Activated CD8-positive, alpha-beta memory T cell treated with anti-CD3 and anti-CD28 coated beads, Interleukin-2, amount 50 U/mL, for 24 hours (primary cell): ENCODE data around the gene INAFM2.

Experiments used
- DNase-seq: peaks from one replicate; pipeline ENCODE4 v3.0.0-alpha.2; 2020; ENCODE audit errors: extremely low read depth

INAFM2 gene

GRCh38 chr15:40323239-40323952, at the start of gene INAFM2:
Gene INAFM2, plus strand, starts transcription at chr15:40323692. Its CDS starts 364 bp downstream, at chr15:40324056.
- peak; percentile 69 for DNase-seq

DNA sequence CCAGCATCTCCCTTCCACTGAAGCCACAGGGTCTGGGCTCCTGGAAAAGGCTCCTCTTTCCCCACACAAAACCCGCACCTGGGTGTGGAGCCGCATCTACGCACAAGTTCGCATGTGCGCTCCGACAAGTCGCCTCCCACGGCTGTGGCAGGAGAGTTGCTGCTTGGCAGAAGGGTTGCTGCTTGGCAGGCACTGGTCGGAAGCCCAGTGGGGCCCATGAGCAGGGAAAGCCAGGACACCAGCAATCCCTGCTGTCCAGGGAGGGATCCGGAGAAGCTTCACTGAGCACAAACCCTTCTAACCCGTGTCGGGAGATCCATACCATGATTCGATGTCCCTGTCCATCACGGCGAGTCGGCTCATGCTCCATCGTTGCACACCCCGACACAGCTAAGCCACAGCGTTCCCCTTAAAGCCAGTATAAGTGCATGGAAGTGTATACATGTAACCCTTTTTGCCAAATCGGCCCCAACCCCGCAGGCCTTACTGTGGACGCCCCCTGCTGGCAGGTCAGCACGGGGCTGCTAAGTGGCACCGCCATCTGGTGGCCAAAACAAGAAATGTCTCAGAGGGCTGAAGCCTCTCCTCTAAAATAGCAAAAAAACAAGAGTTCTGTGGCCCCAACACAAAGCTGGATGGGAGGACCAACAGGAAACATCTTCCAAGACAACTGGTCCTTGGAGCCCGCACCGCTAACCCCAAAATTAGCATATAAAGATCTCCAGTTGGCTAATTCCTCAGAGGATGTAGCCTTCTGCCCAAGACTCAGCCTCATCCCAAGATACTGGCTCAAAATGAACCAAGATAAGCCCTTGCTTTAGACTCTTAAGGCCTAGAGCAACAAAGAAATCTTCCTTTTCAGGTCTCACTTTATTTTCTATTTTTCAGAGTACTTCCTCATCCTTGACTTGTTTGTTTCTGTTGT, 48.9 kb upstream of the INAFM2 start:
- peak; percentile 72 for DNase-seq

DNA sequence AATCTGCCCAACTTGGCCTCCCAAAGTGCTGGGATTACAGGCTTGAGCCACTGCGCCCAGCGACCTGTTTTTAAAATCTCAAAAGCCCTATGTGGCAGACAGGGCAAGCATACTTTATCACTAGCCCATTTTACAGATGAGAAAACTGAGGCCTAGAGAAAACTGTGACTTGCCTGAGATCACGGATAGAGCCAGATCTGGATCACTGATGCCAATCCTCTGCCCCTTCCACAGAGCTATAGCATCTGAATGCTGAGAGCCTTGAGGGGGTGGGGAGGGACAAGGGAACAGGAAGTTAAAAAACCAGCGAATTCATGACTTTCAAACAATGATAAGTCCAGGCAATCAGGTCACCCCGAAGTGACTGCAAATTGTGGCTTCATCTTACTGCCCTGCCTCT, 48.0 kb upstream of the INAFM2 start:
- no peak for DNase-seq

DNA sequence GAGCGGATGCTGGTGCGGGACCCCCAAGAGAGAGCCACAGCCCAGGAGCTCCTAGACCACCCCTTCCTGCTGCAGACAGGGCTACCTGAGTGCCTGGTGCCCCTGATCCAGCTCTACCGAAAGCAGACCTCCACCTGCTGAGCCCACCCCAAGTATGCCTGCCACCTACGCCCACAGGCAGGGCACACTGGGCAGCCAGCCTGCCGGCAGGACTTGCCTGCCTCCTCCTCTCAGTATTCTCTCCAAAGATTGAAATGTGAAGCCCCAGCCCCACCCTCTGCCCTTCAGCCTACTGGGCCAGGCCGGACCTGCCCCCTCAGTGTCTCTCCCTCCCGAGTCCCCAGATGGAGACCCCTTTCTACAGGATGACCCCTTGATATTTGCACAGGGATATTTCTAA, 47.5 kb upstream of the INAFM2 start:
- DNase-seq = no peak

GRCh38 chr15:40276927-40277326, 46.6 kb upstream of the INAFM2 start:
- DNase-seq = no peak

DNA sequence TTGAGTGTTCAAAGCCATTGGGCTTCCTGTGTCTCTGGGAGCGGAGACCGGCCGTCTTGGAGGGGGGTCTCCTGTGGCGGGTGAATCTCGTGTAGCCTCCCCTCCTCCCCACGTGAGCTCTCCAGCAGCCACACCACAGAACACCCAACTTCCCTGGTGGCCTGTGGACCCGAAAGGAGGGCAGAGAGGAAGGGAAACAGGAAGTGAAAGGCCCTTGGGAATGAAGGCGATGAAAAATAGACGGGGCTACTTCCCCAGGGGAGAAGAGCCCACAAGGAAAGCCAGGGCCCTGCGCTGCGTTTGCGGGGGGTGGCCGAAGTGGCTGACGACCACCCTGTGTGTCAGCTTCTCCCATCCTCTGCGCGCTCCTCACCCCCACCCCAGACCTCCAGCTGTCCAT, 46.0 kb upstream of the INAFM2 start:
- no peak for DNase-seq

- no peak for DNase-seq
Measured at GRCh38 chr15:40278026-40278425, 45.5 kb upstream of the INAFM2 start.

DNA sequence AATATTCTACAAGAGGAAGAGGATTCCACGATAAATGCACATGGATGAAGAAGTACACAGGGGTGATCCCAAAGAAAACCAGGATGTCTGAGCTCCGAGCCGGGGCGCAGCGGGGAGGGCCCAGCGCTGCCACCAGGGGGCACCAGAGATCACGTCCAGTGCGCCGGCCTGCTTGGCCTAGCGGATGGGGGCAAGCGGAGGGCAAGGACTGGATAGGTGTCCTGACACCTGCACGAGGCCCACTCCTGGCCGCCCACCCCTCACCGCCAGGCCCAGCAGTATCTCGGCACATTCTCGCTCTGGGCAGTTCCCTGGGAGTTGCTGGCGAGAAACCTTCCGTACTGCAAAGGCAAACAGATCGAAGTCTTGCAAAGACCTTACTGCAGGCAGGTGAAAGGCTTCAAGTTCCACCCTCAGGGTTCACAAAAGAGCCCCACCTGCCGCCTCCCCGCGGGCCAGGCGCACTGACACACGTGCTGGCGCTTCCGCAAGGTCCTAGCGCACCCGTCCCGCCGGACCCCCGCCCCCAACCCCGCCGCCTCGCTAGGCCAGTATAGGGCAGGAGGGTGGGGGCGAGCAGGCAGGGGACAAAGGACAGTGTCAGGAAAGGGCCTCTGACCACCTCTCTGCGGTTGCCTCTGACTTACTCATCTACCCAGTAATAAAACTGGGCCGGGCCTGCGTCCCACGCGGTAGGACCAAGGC, 43.9 kb upstream of the INAFM2 start:
- DNase-seq = no peak

DNA sequence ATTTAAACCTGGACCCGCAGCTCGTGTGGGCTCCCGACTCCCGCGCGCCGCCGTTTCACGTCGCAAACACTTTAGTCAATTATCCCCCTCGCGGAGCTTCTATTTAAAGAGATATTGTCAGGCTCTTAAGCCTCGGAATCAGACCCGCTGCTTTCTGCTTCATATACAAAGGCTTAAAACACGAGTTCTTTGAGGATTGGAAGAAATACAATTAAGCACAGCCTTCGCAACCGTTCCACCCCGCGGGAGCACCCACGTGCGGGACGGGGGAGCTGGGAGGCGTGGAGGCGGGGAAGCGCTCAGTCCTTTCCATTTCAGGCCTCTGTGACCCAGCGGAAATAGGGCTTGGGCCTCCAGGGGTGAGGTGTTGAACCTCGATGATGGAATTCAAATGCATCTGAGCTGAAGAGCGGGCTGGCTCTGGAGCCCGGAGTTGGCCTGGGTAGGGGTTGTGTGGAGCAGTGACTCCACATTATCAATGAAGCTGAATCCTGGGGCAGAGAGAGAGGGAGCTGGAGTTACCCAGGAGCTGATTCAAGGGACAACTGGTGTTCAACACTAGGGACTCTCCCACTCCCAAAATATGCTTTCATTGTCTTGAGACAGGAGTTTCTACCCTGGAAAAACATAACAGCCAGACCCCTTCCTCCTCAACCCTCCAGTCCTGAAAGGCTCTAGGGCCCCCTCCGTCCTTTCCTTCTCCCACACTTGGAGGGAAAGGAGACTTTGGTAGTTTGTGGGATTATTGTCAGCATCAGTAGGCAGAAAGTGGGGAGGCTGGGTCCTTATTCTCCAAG, 43.0 kb upstream of the INAFM2 start:
- no peak for DNase-seq

DNA sequence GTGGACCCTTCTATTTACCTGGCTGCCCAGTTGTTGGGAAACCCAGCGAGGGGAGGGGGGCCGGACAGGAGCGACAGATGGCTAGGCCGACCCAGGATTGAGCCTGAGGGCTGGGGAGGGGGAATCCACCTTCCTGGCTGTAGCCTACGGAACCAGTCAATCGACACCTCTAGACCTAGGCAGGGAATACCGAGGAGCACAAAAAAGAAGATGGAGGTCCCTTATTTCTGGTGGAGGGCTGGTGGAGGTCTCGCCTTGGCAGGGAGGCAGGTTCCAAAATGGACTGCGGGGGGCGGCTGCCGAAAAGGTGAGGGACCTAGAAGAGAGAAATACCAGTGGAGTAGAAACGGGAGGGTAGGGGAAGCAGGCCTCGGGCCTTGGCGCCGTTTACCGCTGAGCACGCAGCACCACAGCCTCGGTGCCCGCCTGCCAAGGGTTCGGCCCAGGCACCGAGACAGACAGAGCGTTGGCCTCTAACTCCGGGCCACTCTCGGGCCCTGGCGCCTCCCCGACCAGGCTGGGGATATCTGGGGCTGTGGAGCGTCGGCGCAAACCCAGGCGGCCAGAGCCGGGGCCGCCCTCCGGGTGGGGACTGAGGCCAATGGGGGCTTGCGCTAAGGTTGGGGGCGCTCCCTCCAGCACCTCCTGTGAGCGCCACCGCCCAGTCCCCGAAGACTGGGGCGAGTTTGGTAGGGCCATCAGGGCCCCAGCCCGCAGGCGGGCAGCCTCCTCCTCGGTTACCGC, 42.3 kb upstream of the INAFM2 start:
- DNase-seq = no peak

GRCh38 chr15:40281801-40282146, 41.7 kb upstream of the INAFM2 start:
- DNase-seq = no peak

GRCh38 chr15:40282147-40282868, 41.2 kb upstream of the INAFM2 start:
- DNase-seq = no peak

- DNase-seq = no peak
Measured at GRCh38 chr15:40282869-40283614, 40.5 kb upstream of the INAFM2 start, which contains the start of gene ANKRD63. Gene ANKRD63, minus strand, starts transcription at chr15:40283064. Its CDS starts 478 bp downstream, at chr15:40282586.

- DNase-seq = no peak
Measured at GRCh38 chr15:40283615-40284300, 39.7 kb upstream of the INAFM2 start.

DNA sequence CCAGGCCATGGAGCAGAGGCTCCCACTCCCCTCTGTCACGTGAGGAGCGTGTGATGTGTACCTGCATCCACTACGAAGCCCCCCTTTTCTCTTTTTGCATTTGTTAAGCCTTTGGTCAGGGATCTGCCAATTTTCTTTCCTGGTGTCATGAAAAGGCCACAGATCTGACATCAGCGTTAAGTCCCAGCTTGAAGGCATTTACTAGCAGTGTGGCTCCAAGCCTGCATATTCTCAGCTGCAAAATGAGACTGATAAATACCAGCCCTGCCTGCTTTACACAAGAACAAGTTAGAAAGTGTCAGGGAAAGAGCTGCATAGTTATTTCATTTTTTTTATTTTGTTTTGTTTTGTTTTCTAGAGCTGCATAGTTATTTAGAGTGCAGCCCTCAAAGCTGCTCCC, 38.3 kb upstream of the INAFM2 start:
- DNase-seq = no peak

DNA sequence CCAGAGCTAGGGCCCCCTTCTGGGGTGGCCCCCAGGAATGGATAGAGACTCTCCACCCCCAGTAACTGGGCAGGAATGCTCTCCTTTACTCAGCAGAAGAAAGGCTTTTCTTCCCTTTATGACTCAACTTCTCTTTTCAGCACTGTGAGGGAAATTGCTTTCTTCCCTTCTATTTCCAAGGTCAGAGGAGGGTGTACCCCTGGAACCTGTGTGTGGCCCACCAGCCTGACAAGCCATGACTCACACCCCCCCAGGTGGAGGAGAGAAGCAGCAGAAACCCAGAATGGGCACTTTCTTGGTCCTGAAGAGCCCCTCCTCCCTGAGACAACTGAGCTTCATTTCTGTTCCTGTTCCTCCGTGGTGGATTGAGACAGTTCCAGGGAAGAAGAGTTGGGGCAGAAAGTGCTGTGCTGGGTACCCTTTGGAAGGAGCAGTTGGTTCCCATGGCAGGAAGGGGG, 37.9 kb upstream of the INAFM2 start:
- no peak for DNase-seq

GRCh38 chr15:40286061-40286532, 37.4 kb upstream of the INAFM2 start:
- DNase-seq = no peak

DNA sequence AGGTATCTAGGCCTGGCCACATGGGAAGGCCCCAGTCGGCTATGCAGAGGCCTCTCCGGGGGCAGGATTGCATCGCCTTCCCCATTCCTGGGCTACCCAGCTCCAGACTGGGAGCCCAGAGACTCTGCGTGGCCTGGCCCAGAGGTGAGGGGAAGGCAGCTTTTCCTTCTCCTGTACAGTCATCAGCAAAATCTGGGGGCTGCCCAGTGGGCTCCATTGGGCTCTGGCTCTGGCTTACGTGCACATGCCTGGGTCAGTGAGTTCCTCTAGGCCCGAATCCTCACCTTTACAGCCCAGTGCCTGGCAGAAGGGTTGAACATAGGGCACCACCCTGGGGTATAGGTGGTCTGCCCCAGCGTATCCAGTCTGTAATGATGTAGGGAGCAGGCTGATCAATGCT, 36.7 kb upstream of the INAFM2 start:
- DNase-seq = no peak

DNA sequence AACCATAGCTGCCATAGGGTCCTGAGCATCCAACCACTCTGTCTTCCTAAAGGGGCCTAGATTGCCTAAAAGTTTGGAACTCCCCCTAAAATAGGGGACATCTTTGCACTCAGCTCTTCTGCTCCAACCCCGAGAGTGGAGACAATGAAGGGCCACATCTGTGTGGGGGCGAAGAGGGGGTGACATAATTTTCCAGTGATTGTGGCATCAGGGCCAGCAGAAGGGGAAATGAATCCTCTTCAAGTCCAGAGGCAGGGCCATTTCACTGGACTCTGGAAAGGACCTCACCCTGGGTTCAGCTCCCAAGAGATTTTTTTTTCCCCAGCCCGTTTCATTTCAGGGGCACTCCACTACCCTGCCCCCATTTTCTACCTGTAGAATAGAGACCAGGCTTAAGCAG, 36.0 kb upstream of the INAFM2 start:
- DNase-seq = no peak
